Heart left ventricle (tissue), 13 donors: ENCODE data around the gene TMEM38A.

Experiments
- CTCF ChIP-seq, 12 donors: fragments of 200-600 bp; sonication (generic) in 4 of 12; IDR thresholded peaks; one replicate each; pipeline versions ENCODE4 v1.5.0 to v1.8.0; 2018 to 2022; ENCODE audit warnings: antibody characterized with exemption in 12 of 12, mild to moderate bottlenecking in 5 of 12
- POLR2A ChIP-seq, 2 donors: fragments of 450-650 bp; IDR thresholded peaks; one replicate each; pipeline ENCODE4 v1.6.1; 2017; ENCODE audit warnings: antibody characterized with exemption in 2 of 2, mild to moderate bottlenecking in 2 of 2, moderate library complexity in 2 of 2
- donor health status: ischemic (EF 13 %, LVEDD 7.1; RV severe dilation, severe dysfunction).
- donor health status: DM: no; HTN: yes; CAD: no.
- donor health status: DM: no; HTN: no; CAD: no.
- donor health status: ischemic (EF 25% LVEDD 6.9; RV normal size, moderate dysfunction).
- donor health status: ischemic (EF 25% LVEDD 5.7; RV mildly dilated, moderate dysfunction).
- donor health status: ischemic (EF 35%, LVEDD 5.7; RV mildly dilated, moderate dysfunction).
- donor health status: nonischemic (EF 11% LVEDD 7.7; RV severe dilation, severe dysfunction).
- donor health status: DM: yes; HTN: yes; CAD: no.
- donor health status: PGD.
- donor health status: ischemic (EF 29% LVEDD 5.4; RV normal size, mild dysfunction).
- donor health status: nonischemic (EF 23%, LVEDD 6.1; RV moderate dilation, normal function).

GRCh38 chr19:16726916-16727315 is 66.0 kb downstream of the TMEM38A start:
- TF ChIP-seq POLR2A (IDR thresholded peaks at IDR 0.05) (no peak), CTCF (IDR thresholded peaks at IDR 0.05) (no peak)
